ENCODE data around the gene LRFN2.
A peak's percentile ranks its signal among the peaks of the same experiment; 100 is the strongest.

LRFN2 gene

GRCh38 chr6:40356242-40356910 is 230.8 kb downstream of the LRFN2 start:
- no peaks in the 10 kb centered on the region for H3K36me3 ChIP-seq (ENCODE audit: control insufficient read depth, insufficient read depth, low read length)
- peaks cover 23% of the 10 kb centered on the region for H3K4me1 ChIP-seq (ENCODE audit: control insufficient read depth, insufficient read depth, low read length)
- H3K27me3 ChIP-seq (ENCODE audit: control insufficient read depth, insufficient read depth, low read length): no peaks in the 10 kb centered on the region
- no peak overlapping the region for H3K9ac ChIP-seq (ENCODE audit: low read depth, low read length)
- H3K9me3 ChIP-seq (ENCODE audit: control insufficient read depth, insufficient read depth, low read length): no peaks in the 10 kb centered on the region
- H3K4me3 ChIP-seq (ENCODE audit: low read depth, low read length): no peak overlapping the region
- H3K27ac ChIP-seq (ENCODE audit: low read depth, low read length): no peak overlapping the region

DNA sequence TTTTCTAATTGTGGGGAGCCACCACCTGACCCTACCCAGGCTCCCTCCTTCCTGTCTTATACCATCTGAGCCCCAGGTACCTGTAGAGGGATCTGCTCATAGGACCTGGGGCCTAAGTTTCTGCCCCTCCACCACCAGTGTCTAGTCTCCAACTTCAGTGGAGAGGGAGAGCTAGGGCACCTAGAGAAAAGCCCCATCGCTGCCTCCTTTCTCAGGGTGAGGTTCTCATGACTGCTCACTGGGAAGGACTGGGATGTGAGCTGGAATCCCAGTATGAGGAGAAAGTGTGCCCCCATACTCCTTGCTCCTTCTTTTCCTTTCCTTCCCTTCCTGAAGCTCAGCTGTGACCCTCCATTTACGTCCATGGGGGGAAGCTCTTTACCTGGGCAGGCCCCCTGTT is 231.6 kb downstream of the LRFN2 start:
- H3K9me3 ChIP-seq (ENCODE audit: control insufficient read depth, insufficient read depth, low read length): no peaks in the 10 kb centered on the region
- peaks cover 20% of the 10 kb centered on the region for H3K4me1 ChIP-seq (ENCODE audit: control insufficient read depth, insufficient read depth, low read length)
- H3K27ac ChIP-seq (ENCODE audit: low read depth, low read length): no peak overlapping the region
- no peaks in the 10 kb centered on the region for H3K27me3 ChIP-seq (ENCODE audit: control insufficient read depth, insufficient read depth, low read length)
- H3K4me3 ChIP-seq (ENCODE audit: low read depth, low read length): no peak overlapping the region
- no peak overlapping the region for H3K9ac ChIP-seq (ENCODE audit: low read depth, low read length)
- H3K36me3 ChIP-seq (ENCODE audit: control insufficient read depth, insufficient read depth, low read length): no peaks in the 10 kb centered on the region

- no peak overlapping the region for H3K27ac ChIP-seq (ENCODE audit: low read depth, low read length)
- H3K9me3 ChIP-seq (ENCODE audit: control insufficient read depth, insufficient read depth, low read length): no peaks in the 10 kb centered on the region
- H3K4me3 ChIP-seq (ENCODE audit: low read depth, low read length): no peak overlapping the region
- peaks cover 16% of the 10 kb centered on the region for H3K4me1 ChIP-seq (ENCODE audit: control insufficient read depth, insufficient read depth, low read length)
- H3K27me3 ChIP-seq (ENCODE audit: control insufficient read depth, insufficient read depth, low read length): no peaks in the 10 kb centered on the region
- H3K36me3 ChIP-seq (ENCODE audit: control insufficient read depth, insufficient read depth, low read length): no peaks in the 10 kb centered on the region
- H3K9ac ChIP-seq (ENCODE audit: low read depth, low read length): no peak overlapping the region
These were observed 232.1 kb downstream of the LRFN2 start for GRCh38 chr6:40355066-40355465.

DNA sequence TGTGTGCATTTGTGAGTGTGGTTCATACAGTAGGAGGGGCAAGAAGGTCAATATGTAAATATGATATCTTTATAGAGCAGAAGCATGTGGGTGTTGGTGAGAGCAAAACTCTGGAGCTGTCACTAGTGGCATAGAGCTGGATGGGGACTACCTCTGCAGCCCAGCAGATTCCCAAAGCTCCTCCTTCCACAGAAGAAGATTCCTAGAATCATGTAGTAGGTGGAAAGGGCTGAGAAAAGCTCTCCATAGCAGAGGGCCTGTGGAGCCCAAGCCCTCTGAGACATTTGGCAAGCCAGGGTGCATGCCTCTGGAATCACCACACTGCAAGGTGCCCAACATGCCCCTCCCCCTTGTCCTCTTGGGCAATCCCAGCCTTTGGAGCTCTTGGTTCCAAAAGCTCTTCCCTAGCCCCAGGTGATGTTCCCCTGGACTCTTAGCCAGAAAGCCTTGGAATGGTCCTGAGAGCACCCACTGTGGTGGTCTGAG is 233.2 kb downstream of the LRFN2 start:
- H3K9me3 ChIP-seq (ENCODE audit: control insufficient read depth, insufficient read depth, low read length): no peaks in the 10 kb centered on the region
- H3K36me3 ChIP-seq (ENCODE audit: control insufficient read depth, insufficient read depth, low read length): no peaks in the 10 kb centered on the region
- no peaks in the 10 kb centered on the region for H3K27me3 ChIP-seq (ENCODE audit: control insufficient read depth, insufficient read depth, low read length)
- no peak overlapping the region for H3K27ac ChIP-seq (ENCODE audit: low read depth, low read length)
- no peak overlapping the region for H3K9ac ChIP-seq (ENCODE audit: low read depth, low read length)
- peaks cover 14% of the 10 kb centered on the region for H3K4me1 ChIP-seq (ENCODE audit: control insufficient read depth, insufficient read depth, low read length)
- no peak overlapping the region for H3K4me3 ChIP-seq (ENCODE audit: low read depth, low read length)

DNA sequence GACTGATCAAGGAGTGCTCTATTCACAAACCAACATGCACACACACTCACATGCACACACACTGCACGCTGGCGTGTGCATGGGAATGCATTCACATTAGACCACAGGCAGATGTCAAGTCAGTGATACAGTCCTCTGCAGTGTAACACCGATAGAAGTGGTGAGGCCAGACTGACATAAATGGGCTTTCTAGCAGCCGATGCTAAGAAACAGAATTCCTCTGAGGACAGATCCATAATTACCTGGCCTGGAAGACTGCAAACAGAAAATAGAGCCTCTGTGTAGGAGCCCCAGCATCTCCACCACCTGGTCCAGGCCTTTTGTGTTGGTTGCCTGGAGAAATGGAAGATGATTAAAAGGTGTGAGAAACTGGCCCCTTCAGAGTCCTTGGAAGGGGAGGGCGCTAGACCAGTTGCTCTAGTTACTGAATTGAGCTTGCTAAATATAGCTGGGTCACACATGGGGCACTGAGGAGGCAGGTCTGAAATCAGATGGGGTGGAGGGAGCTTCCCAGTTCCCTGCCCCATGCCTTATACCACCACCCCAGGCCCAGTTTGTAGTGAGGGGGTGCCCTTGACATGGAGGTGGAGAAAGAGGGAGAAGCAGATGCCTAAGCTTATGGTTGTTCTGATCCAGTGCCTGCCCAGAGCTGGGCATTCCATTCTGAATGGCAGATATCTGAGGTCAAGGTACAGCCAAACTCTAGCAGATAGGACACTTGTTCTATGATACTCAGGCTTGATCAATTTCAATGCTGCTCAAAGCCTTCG is 233.8 kb downstream of the LRFN2 start:
- no peak overlapping the region for H3K27ac ChIP-seq (ENCODE audit: low read depth, low read length)
- no peak overlapping the region for H3K9ac ChIP-seq (ENCODE audit: low read depth, low read length)

GRCh38 chr6:40352527-40353170 is 234.5 kb downstream of the LRFN2 start:
- Histone ChIP-seq H3K27ac (ENCODE audit: low read depth, low read length) (no peak overlapping the region), H3K36me3 (ENCODE audit: control insufficient read depth, insufficient read depth, low read length) (no peaks in the 10 kb centered on the region), H3K4me1 (ENCODE audit: control insufficient read depth, insufficient read depth, low read length) (peaks cover 22% of the 10 kb centered on the region), H3K27me3 (ENCODE audit: control insufficient read depth, insufficient read depth, low read length) (no peaks in the 10 kb centered on the region), H3K4me3 (ENCODE audit: low read depth, low read length) (no peak overlapping the region), H3K9ac (ENCODE audit: low read depth, low read length) (no peak overlapping the region), H3K9me3 (ENCODE audit: control insufficient read depth, insufficient read depth, low read length) (no peaks in the 10 kb centered on the region)

More for the DNA sequence above, 233.8 kb downstream of the LRFN2 start:
- Histone ChIP-seq H3K36me3 (ENCODE audit: control insufficient read depth, insufficient read depth, low read length) (no peaks in the 10 kb centered on the region), H3K9me3 (ENCODE audit: control insufficient read depth, insufficient read depth, low read length) (no peaks in the 10 kb centered on the region), H3K4me3 (ENCODE audit: low read depth, low read length) (no peak overlapping the region), H3K27me3 (ENCODE audit: control insufficient read depth, insufficient read depth, low read length) (no peaks in the 10 kb centered on the region), H3K4me1 (ENCODE audit: control insufficient read depth, insufficient read depth, low read length) (peaks cover 17% of the 10 kb centered on the region)

GRCh38 chr6:40352006-40352405 is 235.2 kb downstream of the LRFN2 start:
- H3K27me3 ChIP-seq (ENCODE audit: control insufficient read depth, insufficient read depth, low read length): no peaks in the 10 kb centered on the region
- H3K9ac ChIP-seq (ENCODE audit: low read depth, low read length): no peak overlapping the region
- H3K4me1 ChIP-seq (ENCODE audit: control insufficient read depth, insufficient read depth, low read length): peaks cover 28% of the 10 kb centered on the region
- H3K27ac ChIP-seq (ENCODE audit: low read depth, low read length): no peak overlapping the region
- no peaks in the 10 kb centered on the region for H3K9me3 ChIP-seq (ENCODE audit: control insufficient read depth, insufficient read depth, low read length)
- H3K36me3 ChIP-seq (ENCODE audit: control insufficient read depth, insufficient read depth, low read length): no peaks in the 10 kb centered on the region
- H3K4me3 ChIP-seq (ENCODE audit: low read depth, low read length): no peak overlapping the region

GRCh38 chr6:40350747-40351217 is 236.4 kb downstream of the LRFN2 start:
- Histone ChIP-seq H3K27me3 (ENCODE audit: control insufficient read depth, insufficient read depth, low read length) (no peaks in the 10 kb centered on the region), H3K4me3 (ENCODE audit: low read depth, low read length) (no peak overlapping the region), H3K36me3 (ENCODE audit: control insufficient read depth, insufficient read depth, low read length) (no peaks in the 10 kb centered on the region), H3K4me1 (ENCODE audit: control insufficient read depth, insufficient read depth, low read length) (peaks cover 32% of the 10 kb centered on the region), H3K9me3 (ENCODE audit: control insufficient read depth, insufficient read depth, low read length) (no peaks in the 10 kb centered on the region), H3K9ac (ENCODE audit: low read depth, low read length) (no peak overlapping the region), H3K27ac (ENCODE audit: low read depth, low read length) (no peak overlapping the region)

GRCh38 chr6:40349901-40350746 is 237.0 kb downstream of the LRFN2 start:
- Histone ChIP-seq H3K27me3 (ENCODE audit: control insufficient read depth, insufficient read depth, low read length) (no peaks in the 10 kb centered on the region), H3K9me3 (ENCODE audit: control insufficient read depth, insufficient read depth, low read length) (no peaks in the 10 kb centered on the region), H3K36me3 (ENCODE audit: control insufficient read depth, insufficient read depth, low read length) (no peaks in the 10 kb centered on the region), H3K4me1 (ENCODE audit: control insufficient read depth, insufficient read depth, low read length) (peaks cover 32% of the 10 kb centered on the region), H3K4me3 (ENCODE audit: low read depth, low read length) (no peak overlapping the region), H3K9ac (ENCODE audit: low read depth, low read length) (no peak overlapping the region), H3K27ac (ENCODE audit: low read depth, low read length) (no peak overlapping the region)

DNA sequence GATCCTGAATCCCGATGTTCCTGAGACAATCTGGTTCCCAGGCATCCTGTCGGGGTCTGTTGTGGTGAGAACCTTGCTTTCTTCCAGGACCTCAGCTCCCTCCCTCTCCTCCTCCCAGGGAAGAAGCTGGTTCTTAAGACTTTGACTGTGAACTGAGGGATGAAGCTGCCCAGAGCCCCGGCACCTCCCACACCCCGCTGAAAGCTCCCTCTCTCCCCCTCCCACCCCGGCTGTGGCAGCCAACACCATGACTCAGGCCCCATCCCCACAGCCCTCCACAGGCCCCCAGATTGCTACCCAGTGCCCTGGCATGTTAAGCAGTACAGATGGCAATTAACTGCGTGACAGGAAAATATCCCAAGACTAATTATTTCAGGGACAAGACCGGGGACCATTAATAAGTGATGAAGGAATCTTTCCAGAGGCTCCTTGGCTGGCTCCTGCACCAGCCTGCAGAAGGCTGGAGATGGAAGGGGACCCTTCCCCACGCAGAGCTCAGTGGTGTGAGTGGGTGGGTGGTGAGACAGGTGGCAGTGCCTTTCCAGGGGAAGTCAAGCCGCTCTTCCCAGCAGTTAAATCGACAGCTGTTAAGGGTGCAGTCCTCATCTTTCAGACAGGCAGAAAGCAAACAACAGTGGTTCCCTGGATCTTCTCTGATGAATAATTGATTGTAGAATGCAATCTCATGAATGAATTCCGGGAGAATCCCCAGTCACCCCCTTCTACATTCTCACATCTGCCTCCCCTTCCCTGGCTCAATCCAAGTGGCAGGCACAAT is 237.9 kb downstream of the LRFN2 start:
- Histone ChIP-seq H3K36me3 (ENCODE audit: control insufficient read depth, insufficient read depth, low read length) (no peaks in the 10 kb centered on the region), H3K9ac (ENCODE audit: low read depth, low read length) (no peak overlapping the region), H3K9me3 (ENCODE audit: control insufficient read depth, insufficient read depth, low read length) (no peaks in the 10 kb centered on the region), H3K4me3 (ENCODE audit: low read depth, low read length) (no peak overlapping the region), H3K4me1 (ENCODE audit: control insufficient read depth, insufficient read depth, low read length) (peaks cover 37% of the 10 kb centered on the region), H3K27me3 (ENCODE audit: control insufficient read depth, insufficient read depth, low read length) (no peaks in the 10 kb centered on the region), H3K27ac (ENCODE audit: low read depth, low read length) (peak overlapping the region; percentile 21)
